ENCODE results near the gene PTEN.
A peak's percentile ranks its signal among the peaks of the same experiment; 100 is the strongest.
"Not testable (repeated sequence)": the region's sequence is repeated elsewhere in the genome, so short reads cannot be mapped to it uniquely, and the experiment has no call there.

Gene PTEN

GRCh38 chr10:87863053-87863943, at the start of gene PTEN, which contains the start of gene KLLN:
Gene PTEN (plus strand): TSS chr10:87863625. CDS start chr10:87864470, 845 bp downstream.
Gene KLLN (minus strand): TSS chr10:87863533. CDS start chr10:87862487, 1,046 bp downstream.
- DNase-seq: peak; percentile 94

GRCh38 chr10:87816163-87816897, 47.1 kb upstream of the PTEN start:
- DNase-seq: no peak

- no peak for DNase-seq
Observed at GRCh38 chr10:87816898-87817608, 46.4 kb upstream of the PTEN start.

GRCh38 chr10:87817609-87818504, 45.6 kb upstream of the PTEN start, which contains the start of gene ATAD1:
Gene ATAD1 (minus strand): TSS chr10:87818226. CDS start chr10:87814599, 3,627 bp downstream.
- DNase-seq: peak; percentile 86

- no peak for DNase-seq
Observed at GRCh38 chr10:87818505-87819288, 44.7 kb upstream of the PTEN start.

- DNase-seq: no peak
Observed at GRCh38 chr10:87819289-87819585, 44.2 kb upstream of the PTEN start.

- DNase-seq: no peak
Observed at GRCh38 chr10:87826653-87827052, 36.8 kb upstream of the PTEN start.

GRCh38 chr10:87827681-87828080, 35.7 kb upstream of the PTEN start:
- DNase-seq: no peak

- DNase-seq: not testable (repeated sequence)
Observed at GRCh38 chr10:87829051-87829450, 34.4 kb upstream of the PTEN start.

GRCh38 chr10:87829986-87830729, 33.3 kb upstream of the PTEN start:
- no peak for DNase-seq

GRCh38 chr10:87836098-87836497, 27.3 kb upstream of the PTEN start:
- DNase-seq: no peak

- DNase-seq: no peak
Observed at GRCh38 chr10:87837445-87837844, 26.0 kb upstream of the PTEN start.

GRCh38 chr10:87838650-87839049, 24.8 kb upstream of the PTEN start:
- DNase-seq: no peak

GRCh38 chr10:87841186-87841585, 22.2 kb upstream of the PTEN start:
- DNase-seq: no peak

- no peak for DNase-seq
Observed at GRCh38 chr10:87842220-87842641, 21.2 kb upstream of the PTEN start.

- no peak for DNase-seq
Observed at GRCh38 chr10:87842776-87843497, 20.5 kb upstream of the PTEN start.

GRCh38 chr10:87843714-87844113, 19.7 kb upstream of the PTEN start:
- DNase-seq: no peak

GRCh38 chr10:87844837-87845623, 18.4 kb upstream of the PTEN start:
- no peak for DNase-seq

- no peak for DNase-seq
Observed at GRCh38 chr10:87845624-87845998, 17.8 kb upstream of the PTEN start.

All from T1000 (cell line).